Ascending aorta (tissue), 2 donors: Measurements from ENCODE around the gene FXYD7. TPM values are rescaled to one million over a fixed set of nuclear protein-coding genes. Genes with fewer than 3 reads are reported as not detected.

ENCODE experiments used
- DNase-seq, 2 donors: peaks; one replicate each; pipeline ENCODE4 v3.0.0-alpha.2; 2019; ENCODE audit warnings: low spot score in 2 of 2
- H3K27ac ChIP-seq, 2 donors: fragments of 200-600 bp; sonication (generic); one replicate each; pipeline ENCODE4 v1.5.1; 2016 to 2017; ENCODE audit warnings: mild to moderate bottlenecking in 1 of 2
- H3K27me3 ChIP-seq: fragments of 200-600 bp; sonication (generic); one replicate; pipeline ENCODE4 v1.5.1; 2017
- H3K36me3 ChIP-seq, 2 donors: fragments of 200-600 bp; sonication (generic); one replicate each; pipeline ENCODE4 v1.5.1; 2016
- H3K4me1 ChIP-seq, 2 donors: fragments of 200-600 bp; sonication (generic); one replicate each; pipeline ENCODE4 v1.5.1; 2016 to 2017; ENCODE audit warnings: mild to moderate bottlenecking in 1 of 2
- H3K4me3 ChIP-seq, 2 donors: fragments of 200-600 bp; sonication (generic); one replicate each; pipeline ENCODE4 v1.5.1; 2016 to 2017; ENCODE audit warnings: mild to moderate bottlenecking in 1 of 2
- H3K9me3 ChIP-seq, 2 donors: fragments of 200-600 bp; sonication (generic); one replicate each; pipeline ENCODE4 v1.5.1; 2016
- CTCF ChIP-seq, 3 experiments: fragments of 200-600 bp in 2 of 3; fragments of 450-650 bp in 1 of 3; sonication (generic) in 2 of 3; IDR thresholded peaks; one replicate each; pipeline ENCODE4 v1.5.1; 2016 to 2019; ENCODE audit warnings: antibody characterized with exemption in 3 of 3, mild to moderate bottlenecking in 1 of 3, moderate library complexity in 1 of 3
- intact Hi-C: fragments of 100-400 bp; cut with DNase I; formaldehyde crosslinking; loops from one replicate; pipeline ENCODE4 v1.15.1; 2023
- total RNA-seq: library from RNA; depleted of rRNA; stranded (reverse); fragments of >200 nt; gene quantifications from one replicate; pipeline ENCODE4 v1.1.0, GENCODE V29; 2016

The FXYD7 gene
- total RNA-seq, 1 donor from 2014 or later = not detected

GRCh38 chr19:35202722-35203688, 60.0 kb downstream of the FXYD7 start:
- Histone ChIP-seq H3K36me3 (no peaks in the 10 kb centered on the region), H3K27me3 (no peaks in the 10 kb centered on the region), H3K9me3 (no peaks in the 10 kb centered on the region), H3K27ac (no peak overlapping the region), H3K4me1 (no peaks in the 10 kb centered on the region), H3K4me3 (no peak overlapping the region)
- intact Hi-C loops = no loop called here
- DNase-seq = no peak
- TF ChIP-seq CTCF (IDR thresholded peaks at IDR 0.05) = no peak

Other genes starting within 250 kb of the FXYD7 start
- gene ZNF30, start 216.4 kb upstream of the FXYD7 start, total RNA-seq = 11.8 TPM
- gene ZNF792, start 179.0 kb upstream of the FXYD7 start, total RNA-seq = 10.4 TPM
- 103 TPM for gene GRAMD1A, start 142.9 kb upstream of the FXYD7 start, total RNA-seq
- gene SCN1B, start 112.8 kb upstream of the FXYD7 start, total RNA-seq = 20.8 TPM
- 0.85 TPM for gene HPN, start 101.5 kb upstream of the FXYD7 start, total RNA-seq
- not detected for gene FXYD3, start 27.4 kb upstream of the FXYD7 start, total RNA-seq
- 59.3 TPM for gene LGI4, start 8.2 kb upstream of the FXYD7 start, total RNA-seq
- gene FXYD1, start 4.4 kb upstream of the FXYD7 start, total RNA-seq = 34.8 TPM
- gene FXYD5, start 11.5 kb downstream of the FXYD7 start, total RNA-seq = 138 TPM
- not detected for gene FAM187B, start 85.5 kb downstream of the FXYD7 start, total RNA-seq
- gene LSR, start 105.7 kb downstream of the FXYD7 start, total RNA-seq = 79.4 TPM
- 116 TPM for gene USF2, start 125.7 kb downstream of the FXYD7 start, total RNA-seq
- gene HAMP, start 139.3 kb downstream of the FXYD7 start, total RNA-seq = not detected
- not detected for gene MAG, start 148.9 kb downstream of the FXYD7 start, total RNA-seq
- 0.75 TPM for gene CD22, start 185.9 kb downstream of the FXYD7 start, total RNA-seq
- not detected for gene FFAR1, start 204.6 kb downstream of the FXYD7 start, total RNA-seq
- not detected for gene FFAR3, start 215.2 kb downstream of the FXYD7 start, total RNA-seq
- not detected for gene GPR42, start 227.8 kb downstream of the FXYD7 start, total RNA-seq